Uterus (tissue), 4 donors: Measurements from ENCODE around the gene ISLR2. TPM values are rescaled to one million over a fixed set of nuclear protein-coding genes. Genes with fewer than 3 reads are reported as not detected.

Source experiments
- DNase-seq, 2 donors: peaks; one replicate each; pipeline ENCODE4 v3.0.0-alpha.2; 2019 to 2020
- H3K27ac ChIP-seq, 2 donors: fragments of 200-600 bp; sonication (generic); 1 replicate in 1 of 2; 2 replicates in 1 of 2; pipeline ENCODE4 v1.5.1; 2016 to 2018
- H3K27me3 ChIP-seq, 2 donors: fragments of 200-600 bp; sonication (generic); one replicate each; pipeline ENCODE4 v1.5.1; 2018 to 2019; ENCODE audit warnings: control low read depth in 1 of 2
- H3K36me3 ChIP-seq, 2 donors: fragments of 200-600 bp; sonication (generic); one replicate each; pipeline ENCODE4 v1.5.1; 2019; ENCODE audit warnings: control low read depth in 1 of 2
- H3K4me1 ChIP-seq, 2 donors: fragments of 200-600 bp; sonication (generic); one replicate each; pipeline ENCODE4 v1.5.1; 2018 to 2019; ENCODE audit warnings: control low read depth in 1 of 2
- H3K4me3 ChIP-seq, 2 donors: fragments of 200-600 bp; sonication (generic); 1 replicate in 1 of 2; 2 replicates in 1 of 2; pipeline ENCODE4 v1.5.1; 2018 to 2019; ENCODE audit warnings: mild to moderate bottlenecking in 1 of 2
- H3K9me3 ChIP-seq, 2 donors: fragments of 200-600 bp; sonication (generic); one replicate each; pipeline ENCODE4 v1.5.1; 2019; ENCODE audit warnings: control low read depth in 1 of 2
- CTCF ChIP-seq, 4 experiments: fragments of 200-600 bp in 2 of 4; fragments of 450-650 bp in 2 of 4; sonication (generic) in 2 of 4; IDR thresholded peaks; one replicate each; pipeline ENCODE4 v1.5.1; 2016 to 2019; ENCODE audit warnings: antibody characterized with exemption in 4 of 4, mild to moderate bottlenecking in 2 of 4, moderate library complexity in 1 of 4
- POLR2A ChIP-seq, 2 donors: fragments of 450-650 bp; IDR thresholded peaks; one replicate each; pipeline ENCODE4 v1.6.1; 2016; ENCODE audit warnings: antibody characterized with exemption in 2 of 2, mild to moderate bottlenecking in 1 of 2, moderate library complexity in 1 of 2
- intact Hi-C: fragments of 100-400 bp; cut with DNase I; formaldehyde crosslinking; loops from one replicate; pipeline ENCODE4 v1.15.1; 2023; ENCODE audit warnings: low total_unique reads
- total RNA-seq, 4 donors: library from RNA; depleted of rRNA in 3 of 4; stranded (reverse); fragments of >200 nt in 3 of 4; gene quantifications; one replicate each; pipeline versions ENCODE4 v1.1.0 to v1.2.4, GENCODE V29; 2014 to 2023
- donor health status: DM: yes; HTN: yes; CAD: no.

ISLR2 gene
- total RNA-seq, 4 donors from 2014 or later = 0.77 to 11.8 (median 5.1) TPM; not detected in 1

- Histone ChIP-seq H3K4me3 (no peak overlapping the region), H3K9me3 (no peaks in the 10 kb centered on the region), H3K27me3 (no peaks in the 10 kb centered on the region), H3K4me1 (no peaks in the 10 kb centered on the region), H3K36me3 (no peaks in the 10 kb centered on the region), H3K27ac (no peak overlapping the region)
- intact Hi-C loops = no loop called here
- DNase-seq = no peak
- TF ChIP-seq CTCF (IDR thresholded peaks at IDR 0.05) (no peak), POLR2A (IDR thresholded peaks at IDR 0.05) (no peak)
These were observed 20.7 kb upstream of the ISLR2 start for GRCh38 chr15:74109713-74110112.

- Histone ChIP-seq H3K9me3 (no peaks in the 10 kb centered on the region), H3K36me3 (no peaks in the 10 kb centered on the region), H3K4me1 (no peaks in the 10 kb centered on the region), H3K27ac (no peak overlapping the region), H3K27me3 (no peaks in the 10 kb centered on the region), H3K4me3 (no peak overlapping the region)
- no peak for DNase-seq
- TF ChIP-seq CTCF (IDR thresholded peaks at IDR 0.05) = no peak
- no peak for TF ChIP-seq POLR2A (IDR thresholded peaks at IDR 0.05)
- intact Hi-C loops = no loop called here
These were observed 10.0 kb upstream of the ISLR2 start for GRCh38 chr15:74120426-74120825.

GRCh38 chr15:74121039-74121438 lies 9.3 kb upstream of the ISLR2 start:
- H3K9me3 ChIP-seq = no peaks in the 10 kb centered on the region
- TF ChIP-seq POLR2A (IDR thresholded peaks at IDR 0.05) (no peak), CTCF (IDR thresholded peaks at IDR 0.05) (no peak)
- intact Hi-C loops = no loop called here

GRCh38 chr15:74121858-74122257 lies 8.5 kb upstream of the ISLR2 start:
- no peaks in the 10 kb centered on the region for H3K9me3 ChIP-seq
- H3K36me3 ChIP-seq = no peaks in the 10 kb centered on the region
- no peak for DNase-seq
- no peak overlapping the region for H3K4me3 ChIP-seq
- H3K4me1 ChIP-seq = no peaks in the 10 kb centered on the region
- H3K27ac ChIP-seq = no peak overlapping the region
- intact Hi-C loops = no loop called here
- TF ChIP-seq CTCF (IDR thresholded peaks at IDR 0.05) (no peak), POLR2A (IDR thresholded peaks at IDR 0.05) (no peak)
- H3K27me3 ChIP-seq = no peaks in the 10 kb centered on the region

More at GRCh38 chr15:74121039-74121438, 9.3 kb upstream of the ISLR2 start:
- no peaks in the 10 kb centered on the region for H3K4me1 ChIP-seq
- no peaks in the 10 kb centered on the region for H3K27me3 ChIP-seq
- H3K4me3 ChIP-seq = no peak overlapping the region
- H3K27ac ChIP-seq = no peak overlapping the region
- DNase-seq = no peak
- no peaks in the 10 kb centered on the region for H3K36me3 ChIP-seq

- Histone ChIP-seq H3K27me3 (no peaks in the 10 kb centered on the region), H3K4me1 (no peaks in the 10 kb centered on the region), H3K4me3 (no peak overlapping the region), H3K36me3 (no peaks in the 10 kb centered on the region), H3K9me3 (no peaks in the 10 kb centered on the region), H3K27ac (no peak overlapping the region)
- intact Hi-C loops = no loop called here
- DNase-seq = no peak
- TF ChIP-seq CTCF (IDR thresholded peaks at IDR 0.05) = no peak
- TF ChIP-seq POLR2A (IDR thresholded peaks at IDR 0.05) = no peak
These were observed 7.8 kb upstream of the ISLR2 start for GRCh38 chr15:74122403-74123130.
